Activated T-cell treated with anti-CD3 and anti-CD28 coated beads, Interleukin-2, amount 50 U/mL, for 1 hour (primary cell): ENCODE measurements around the gene ASIC3.
"Not testable (repeated sequence)": the region's sequence is repeated elsewhere in the genome, so short reads cannot be mapped to it uniquely, and the experiment has no call there.

ENCODE experiments used
- DNase-seq: peaks from one replicate; pipeline ENCODE4 v3.0.0-alpha.2; 2020

Gene ASIC3

GRCh38 chr7:151014950-151015349 is 33.4 kb upstream of the ASIC3 start:
- no peak for DNase-seq

DNA sequence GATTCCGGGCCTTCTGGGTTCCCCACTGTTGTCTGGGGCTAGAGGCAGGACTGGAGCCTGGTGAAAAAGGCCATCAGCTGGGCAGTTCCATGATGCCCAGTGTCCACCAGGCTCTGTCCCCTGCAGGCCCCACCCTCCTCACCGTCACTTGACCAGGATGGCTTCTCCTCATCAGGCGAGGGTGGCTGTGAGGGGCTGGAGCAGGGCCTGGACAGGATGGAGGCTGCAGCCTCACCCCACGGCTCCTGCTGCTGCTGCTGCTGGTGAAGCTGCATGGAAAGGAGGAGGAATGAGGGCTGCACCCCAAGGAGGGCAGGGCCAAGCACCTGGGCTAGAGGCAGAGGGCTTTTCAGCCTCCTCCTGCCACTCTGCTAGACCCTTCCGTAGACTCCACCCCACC is 32.4 kb upstream of the ASIC3 start:
- no peak for DNase-seq

GRCh38 chr7:151016505-151016904 is 31.8 kb upstream of the ASIC3 start:
- no peak for DNase-seq

DNA sequence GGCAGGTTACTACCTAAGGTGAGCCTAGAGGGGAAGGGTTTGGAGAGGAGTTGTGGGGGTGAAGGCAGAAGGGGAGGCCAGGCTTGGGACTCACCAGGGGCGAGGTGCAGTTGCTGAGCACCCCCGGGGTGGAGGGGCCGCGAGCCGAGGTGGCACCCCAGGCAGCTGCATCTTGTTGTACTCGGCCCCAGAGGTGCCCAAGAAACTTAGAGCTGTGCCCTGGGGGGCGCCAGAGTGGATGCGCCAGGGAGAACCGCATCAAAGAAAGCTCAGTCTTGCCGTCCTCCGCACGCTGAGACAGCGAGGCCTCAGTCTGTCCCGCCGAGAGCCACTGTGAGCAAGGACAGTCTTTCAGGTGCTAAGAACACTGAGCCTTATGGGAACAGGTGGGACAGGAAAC is 31.4 kb upstream of the ASIC3 start:
- no peak for DNase-seq

- DNase-seq, result no peak
These were observed 30.9 kb upstream of the ASIC3 start for GRCh38 chr7:151017370-151017952.

GRCh38 chr7:151017953-151018420 is 30.3 kb upstream of the ASIC3 start:
- peak; percentile 88 for DNase-seq

DNA sequence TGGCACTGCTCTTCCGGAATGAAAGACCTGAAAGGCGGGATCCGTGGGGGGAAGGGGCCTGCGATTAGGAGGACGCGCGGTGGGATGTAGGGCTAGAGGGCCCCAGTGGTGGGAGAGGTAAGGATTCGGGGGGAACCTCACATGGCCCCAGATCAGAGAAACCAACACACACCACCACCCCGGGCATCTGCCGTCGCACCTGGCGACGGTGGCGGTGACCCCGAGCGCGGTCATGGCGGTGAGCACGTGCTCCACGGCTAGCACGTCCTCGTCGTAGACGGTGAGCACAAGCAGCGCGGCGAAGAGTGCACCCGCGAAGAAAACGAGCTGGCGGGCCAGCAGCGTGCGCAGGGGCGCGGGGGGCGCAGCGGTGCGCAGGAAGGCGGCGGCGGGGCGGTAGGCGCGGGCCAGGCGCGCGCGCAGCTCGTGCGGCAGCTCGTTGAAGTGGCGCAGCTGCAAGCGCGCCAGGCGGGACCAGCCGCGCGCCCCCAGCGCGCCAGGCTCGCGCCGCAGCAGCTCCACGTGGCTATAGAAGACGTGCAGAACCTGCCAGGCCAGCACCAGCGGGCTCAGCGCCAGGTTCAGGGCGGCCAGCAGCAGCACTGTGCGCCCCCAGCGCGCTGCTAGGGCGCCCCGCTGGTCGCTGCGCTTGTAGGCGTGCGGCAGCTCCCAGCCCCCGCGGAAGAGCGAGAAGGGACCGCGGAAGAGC is 29.8 kb upstream of the ASIC3 start:
- DNase-seq, result peak; percentile 64

- no peak for DNase-seq
These were observed 29.2 kb upstream of the ASIC3 start for GRCh38 chr7:151019130-151019447.

GRCh38 chr7:151020231-151020630 is 28.1 kb upstream of the ASIC3 start:
- DNase-seq, result no peak

DNA sequence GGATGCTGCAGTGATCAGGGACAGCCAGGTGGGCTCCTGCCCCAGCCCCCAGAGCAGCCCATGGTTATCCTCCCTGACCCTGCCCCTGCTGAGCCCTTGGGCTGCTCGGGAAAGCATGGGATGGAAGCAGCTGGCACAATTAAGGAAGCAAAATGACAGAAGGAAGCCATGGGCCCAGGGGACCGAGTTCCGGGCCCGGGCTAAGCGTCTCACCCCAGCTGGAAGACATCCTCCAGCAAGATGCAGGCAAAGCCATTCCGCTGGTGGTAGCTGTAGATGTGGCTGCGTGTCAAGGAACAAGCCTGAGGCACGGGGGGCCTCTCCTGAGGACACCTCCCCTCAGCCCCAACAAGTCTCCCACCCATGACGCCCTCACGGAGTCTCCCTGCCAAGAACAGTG is 25.1 kb upstream of the ASIC3 start:
- DNase-seq, result no peak

DNA sequence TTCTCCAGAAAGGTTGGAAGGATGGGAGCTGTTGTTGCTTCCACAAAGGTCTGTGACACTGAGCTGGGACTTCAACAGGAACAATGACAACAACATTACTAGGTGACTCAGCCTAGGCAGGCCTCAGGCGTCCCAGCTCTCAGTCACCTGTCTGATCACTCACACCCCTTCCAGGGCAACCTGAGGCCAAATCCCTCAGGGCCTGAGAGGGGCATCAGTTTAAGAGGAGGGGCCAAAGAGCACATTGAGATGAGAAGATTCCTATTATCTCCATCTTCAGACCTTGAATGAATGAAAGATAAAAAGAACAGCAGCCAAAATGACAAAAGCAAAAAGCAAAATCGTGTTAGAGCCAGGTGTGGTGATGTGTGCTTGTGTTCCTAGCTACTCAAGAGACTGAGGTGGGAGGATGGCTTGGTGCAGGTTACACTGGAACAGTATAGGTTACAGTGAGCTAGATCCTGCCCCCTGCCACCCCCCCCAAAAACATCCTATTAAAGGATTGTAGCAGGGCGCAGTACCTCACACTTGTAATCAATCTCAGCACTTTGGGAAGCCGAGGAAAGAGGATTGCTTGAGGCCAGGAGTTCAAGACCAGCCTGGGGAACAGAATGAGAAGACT is 23.8 kb upstream of the ASIC3 start, which contains the start of gene ATG9B:
Gene ATG9B, minus strand, starts transcription at position 60 of the 622 bp plus-strand sequence. CDS start 71 bp downstream, outside the sequence.
- DNase-seq, result no peak

DNA sequence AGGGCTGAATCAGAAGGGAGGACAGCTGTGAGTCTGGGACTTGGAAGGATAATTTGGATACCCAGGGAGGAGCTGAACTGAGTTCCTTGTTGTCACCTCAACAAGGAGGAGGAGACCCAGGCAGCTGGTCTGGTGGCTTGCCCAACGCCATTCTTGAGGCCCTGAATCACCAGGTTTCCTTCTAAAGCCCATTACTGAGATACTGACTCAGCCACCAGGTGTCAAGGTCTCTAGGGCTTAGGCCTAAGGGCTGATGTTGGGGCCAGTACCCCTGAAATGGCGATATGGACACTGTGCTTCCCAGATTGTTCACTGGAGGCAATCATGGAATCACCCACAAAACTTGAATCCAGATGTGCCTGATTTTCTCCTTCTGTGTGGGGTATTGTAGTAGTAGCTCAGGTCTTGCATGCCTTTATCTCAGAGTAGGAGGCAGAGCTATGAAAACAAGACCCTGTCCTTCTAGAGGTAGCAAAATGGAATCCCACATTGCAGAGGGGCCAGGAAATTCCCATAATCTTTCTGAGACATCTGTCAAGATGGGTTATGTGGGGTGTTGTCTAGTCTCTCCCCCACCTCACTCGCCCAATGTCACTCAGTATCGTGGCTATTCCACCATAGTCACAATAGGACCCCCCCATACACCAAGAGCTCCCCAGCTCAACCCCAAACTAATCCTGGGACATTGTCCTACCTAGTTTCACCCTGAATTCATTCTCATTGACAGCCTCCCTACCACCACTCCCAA is 22.2 kb upstream of the ASIC3 start:
- no peak for DNase-seq

GRCh38 chr7:151026771-151027727 is 21.3 kb upstream of the ASIC3 start:
- DNase-seq, result not testable (repeated sequence)

DNA sequence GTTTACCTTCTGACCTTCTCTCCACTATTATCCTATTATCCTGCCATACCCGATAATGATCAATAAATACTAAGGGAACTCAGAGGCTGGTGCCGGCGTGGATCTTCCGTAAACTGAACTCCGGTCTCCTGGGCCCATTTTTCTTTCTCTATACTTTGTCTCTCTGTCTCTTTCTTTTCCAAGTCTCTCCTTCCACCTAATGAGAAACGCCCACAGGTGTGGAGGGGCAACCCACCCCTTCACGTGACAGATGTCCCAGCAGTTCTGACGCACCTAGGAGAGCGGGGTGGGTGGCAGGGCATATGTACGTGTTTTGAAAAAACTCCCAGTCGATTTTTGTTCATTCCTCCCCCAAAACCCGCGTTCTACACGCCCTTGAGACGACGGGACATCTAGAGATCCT is 20.6 kb upstream of the ASIC3 start:
- DNase-seq, result not testable (repeated sequence)

GRCh38 chr7:151028131-151028947 is 20.0 kb upstream of the ASIC3 start, which contains the start of gene ABCB8:
TSS of gene ABCB8 (plus strand) at chr7:151028450. CDS start at chr7:151028516, 66 bp downstream.
- peak; percentile 97 for DNase-seq

DNA sequence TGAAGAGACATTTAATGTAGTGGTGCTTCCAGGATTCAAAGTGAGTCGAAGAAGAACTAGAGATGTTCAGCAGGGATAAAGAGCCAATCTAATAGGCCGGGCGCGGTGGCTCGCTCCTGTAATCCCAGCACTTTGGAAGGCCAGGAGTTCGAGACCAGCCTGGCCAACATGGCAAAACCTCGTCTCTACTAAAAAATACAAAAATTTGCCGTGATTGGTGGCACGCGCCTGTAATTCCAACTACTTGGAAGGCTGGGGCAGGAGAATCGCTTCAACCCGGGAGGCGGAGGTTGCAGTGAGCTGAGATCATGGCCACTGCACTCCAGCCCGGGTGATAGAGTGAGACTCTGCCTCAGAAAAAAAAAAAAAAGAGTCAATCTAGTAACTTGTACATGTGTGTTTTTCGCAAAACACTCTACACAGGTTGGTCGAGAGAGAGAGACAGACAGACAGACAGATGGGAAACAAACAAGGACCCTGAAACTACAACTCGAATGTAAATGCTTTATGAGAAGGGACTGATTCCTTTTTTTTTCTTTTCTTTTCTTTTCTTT is 19.3 kb upstream of the ASIC3 start:
- DNase-seq, result no peak

GRCh38 chr7:151031011-151031410 is 17.3 kb upstream of the ASIC3 start:
- DNase-seq, result no peak

DNA sequence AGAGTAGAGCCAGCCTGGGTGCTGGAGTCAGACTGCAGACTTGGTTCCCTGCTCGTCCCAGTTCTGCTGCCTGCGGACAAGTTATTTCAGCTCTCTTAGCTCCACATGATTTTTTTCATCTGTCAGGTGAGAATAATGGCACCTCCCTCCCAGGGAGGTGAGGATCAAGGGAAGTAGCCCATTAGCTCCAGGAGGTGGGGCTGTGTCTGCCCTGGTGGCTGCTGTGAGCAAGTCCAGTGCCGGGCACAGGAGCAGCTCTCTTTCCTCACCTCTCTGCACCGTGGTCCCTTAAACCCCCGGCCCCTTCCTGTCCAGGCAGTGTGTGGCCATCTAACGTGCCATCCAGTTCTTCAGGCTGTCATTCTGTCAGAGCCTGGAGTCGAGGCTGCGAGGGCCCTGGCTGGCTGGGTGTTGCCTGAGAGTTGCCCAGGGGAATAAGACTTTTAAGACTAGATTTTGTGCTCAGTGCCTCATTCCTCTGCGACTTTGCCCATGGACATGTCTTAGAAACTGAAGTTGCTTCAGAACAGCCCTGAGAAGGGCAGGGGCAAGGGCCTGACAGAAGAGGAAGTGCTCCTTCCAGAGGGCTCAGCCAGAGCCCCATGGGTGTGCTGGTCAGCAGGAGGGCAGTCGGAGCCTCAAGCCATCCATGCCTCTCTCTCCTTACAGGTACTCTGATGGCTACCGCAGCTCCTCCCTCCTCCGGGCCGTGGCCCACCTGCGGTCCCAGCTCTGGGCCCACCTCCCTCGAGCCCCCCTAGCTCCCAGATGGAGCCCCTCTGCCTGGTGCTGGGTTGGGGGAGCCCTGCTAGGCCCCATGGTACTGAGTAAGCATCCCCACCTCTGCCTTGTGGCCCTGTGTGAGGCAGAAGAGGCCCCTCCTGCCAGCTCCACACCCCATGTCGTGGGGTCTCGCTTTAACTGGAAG is 15.1 kb upstream of the ASIC3 start:
- DNase-seq, result no peak

- no peak for DNase-seq
These were observed 14.5 kb upstream of the ASIC3 start for GRCh38 chr7:151033864-151034249.
